GM18507 (cell line): ENCODE data around the gene AZU1.
"Not testable (repeated sequence)": the region's sequence is repeated elsewhere in the genome, so short reads cannot be mapped to it uniquely, and the experiment has no call there.

Experiments
- DNase-seq: peaks from one replicate; pipeline ENCODE4 v3.0.0; 2011; ENCODE audit warnings: low read depth; ENCODE audit not compliant: insufficient read length; ENCODE audit errors: extremely low spot score
- FAIRE-seq: peaks from 2 replicates; lab custom pipeline; 2011; peaks lifted over from hg19 to GRCh38; lab: Jason Lieb, UNC

Gene AZU1

DNA sequence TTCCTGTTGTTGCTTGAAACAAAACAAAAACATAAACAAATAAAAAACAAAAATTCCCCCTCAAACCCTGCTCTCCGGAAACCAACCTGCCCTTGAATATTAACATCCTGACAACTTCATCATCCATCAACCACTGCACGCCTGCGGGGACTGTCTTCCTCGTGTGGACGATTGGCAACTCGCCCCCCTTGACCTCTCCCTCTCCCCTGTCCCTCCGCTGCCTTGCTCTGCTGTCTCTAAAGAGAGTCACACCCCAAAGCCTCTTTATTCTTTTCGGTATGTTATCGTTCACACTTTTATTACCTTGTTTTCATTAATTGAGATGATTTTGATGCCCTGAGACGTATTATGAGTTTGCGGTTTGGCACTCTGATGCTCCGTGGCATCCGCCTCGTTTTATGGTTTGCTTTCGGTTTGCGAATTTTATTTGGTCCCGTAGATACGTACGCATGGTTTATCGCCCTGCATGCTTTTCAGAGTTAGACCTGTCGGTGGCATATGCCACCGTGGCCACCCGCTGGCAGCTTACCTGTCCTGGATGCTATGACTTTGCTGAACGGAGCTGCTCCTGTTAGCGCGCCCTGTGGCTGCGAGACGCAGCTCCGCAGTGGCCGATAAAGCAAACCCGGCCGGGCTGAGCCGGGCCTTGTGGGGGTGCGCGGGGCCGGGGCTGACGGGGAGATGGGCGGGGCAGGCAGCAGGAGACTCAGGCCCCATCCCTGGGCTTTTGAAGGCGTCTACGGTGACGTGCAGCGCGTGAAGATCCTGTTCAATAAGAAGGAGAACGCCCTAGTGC is 19.8 kb upstream of the AZU1 start:
- FAIRE-seq (no peak), DNase-seq (no peak)

- DNase-seq, result no peak
- FAIRE-seq, result no peak
These were observed 19.2 kb upstream of the AZU1 start for GRCh38 chr19:808423-808775.

GRCh38 chr19:810077-810855 is 17.4 kb upstream of the AZU1 start:
- DNase-seq, result no peak
- no peak for FAIRE-seq

- DNase-seq, result no peak
- no peak for FAIRE-seq
These were observed 16.7 kb upstream of the AZU1 start for GRCh38 chr19:810883-811489.

DNA sequence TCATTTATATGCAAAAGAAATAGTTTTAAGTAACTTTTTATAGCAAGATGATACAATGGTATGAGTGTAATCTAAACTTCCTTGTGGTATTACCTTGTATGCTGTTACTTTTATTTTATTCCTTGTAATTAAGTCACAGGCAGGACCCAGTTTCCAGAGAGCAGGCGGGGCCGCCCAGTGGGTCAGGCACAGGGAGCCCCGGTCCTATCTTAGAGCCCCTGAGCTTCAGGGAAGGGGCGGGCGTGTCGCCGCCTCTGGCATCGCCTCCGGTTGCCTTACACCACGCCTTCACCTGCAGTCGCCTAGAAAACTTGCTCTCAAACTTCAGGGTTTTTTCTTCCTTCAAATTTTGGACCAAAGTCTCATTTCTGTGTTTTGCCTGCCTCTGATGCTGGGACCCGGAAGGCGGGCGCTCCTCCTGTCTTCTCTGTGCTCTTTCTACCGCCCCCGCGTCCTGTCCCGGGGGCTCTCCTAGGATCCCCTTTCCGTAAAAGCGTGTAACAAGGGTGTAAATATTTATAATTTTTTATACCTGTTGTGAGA is 16.1 kb upstream of the AZU1 start:
- DNase-seq (no peak), FAIRE-seq (no peak)

- FAIRE-seq, result no peak
- DNase-seq, result no peak
These were observed 15.4 kb upstream of the AZU1 start for GRCh38 chr19:812049-812746.

DNA sequence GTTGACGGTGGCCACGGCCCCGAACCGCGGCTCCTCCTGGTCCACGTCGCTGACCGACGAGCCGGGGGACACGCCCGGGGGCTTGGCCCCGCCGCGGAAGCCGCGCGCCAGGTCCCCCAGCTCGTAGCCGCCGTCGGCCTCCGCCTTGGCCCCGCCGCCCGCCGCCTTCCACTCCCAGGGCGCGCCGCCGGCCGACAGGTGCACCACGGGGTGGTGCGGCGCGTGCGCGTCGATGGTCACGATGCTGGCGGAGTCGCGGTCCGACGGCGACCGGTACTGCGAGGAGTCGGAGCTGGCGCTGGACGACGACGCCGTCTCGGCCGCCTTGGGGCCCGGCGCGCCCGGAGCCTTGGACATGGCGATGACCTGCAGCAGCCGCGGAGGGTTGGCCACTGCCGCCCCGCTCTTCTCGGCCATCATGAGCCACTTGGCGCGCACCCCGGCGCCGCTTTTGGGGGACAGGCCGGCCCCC is 14.9 kb upstream of the AZU1 start:
- DNase-seq (no peak), FAIRE-seq (no peak)

GRCh38 chr19:813219-814151 is 14.2 kb upstream of the AZU1 start:
- FAIRE-seq, result no peak
- DNase-seq, result no peak

GRCh38 chr19:814152-815078 is 13.2 kb upstream of the AZU1 start:
- FAIRE-seq, result no peak
- no peak for DNase-seq

- DNase-seq (no peak), FAIRE-seq (no peak)
These were observed 12.4 kb upstream of the AZU1 start for GRCh38 chr19:815079-815774.

DNA sequence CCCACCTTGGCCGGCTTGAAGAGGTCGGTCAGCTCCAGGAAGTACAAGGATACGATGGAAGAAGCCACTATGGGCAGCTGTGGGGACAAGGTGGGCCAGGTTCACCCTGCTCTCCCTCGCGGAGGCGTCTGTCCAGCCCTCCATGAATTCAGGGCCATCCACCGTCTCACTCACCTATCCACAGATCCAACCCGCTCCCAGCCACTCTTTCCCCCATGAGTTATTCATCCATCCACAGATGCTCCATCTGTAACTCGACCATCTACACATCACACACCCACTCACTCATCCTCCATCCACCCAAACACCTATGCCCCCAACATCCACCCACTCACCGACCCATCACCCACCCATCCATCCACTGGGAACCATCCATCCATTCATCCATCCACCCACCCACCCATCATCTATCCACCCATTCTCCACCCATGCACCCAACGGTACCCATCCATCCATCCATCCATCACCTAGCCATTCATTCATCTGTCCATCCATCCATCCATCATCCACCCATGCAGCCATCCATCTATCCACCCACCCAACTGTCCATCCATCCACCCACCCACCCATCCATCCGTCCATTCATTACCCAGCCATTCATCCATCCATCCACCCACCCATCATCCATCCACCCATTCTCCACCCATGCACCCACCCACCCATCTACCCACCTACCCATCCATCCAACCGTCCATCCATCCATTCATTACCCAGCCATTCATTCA is 11.7 kb upstream of the AZU1 start:
- FAIRE-seq (no peak), DNase-seq (no peak)

DNA sequence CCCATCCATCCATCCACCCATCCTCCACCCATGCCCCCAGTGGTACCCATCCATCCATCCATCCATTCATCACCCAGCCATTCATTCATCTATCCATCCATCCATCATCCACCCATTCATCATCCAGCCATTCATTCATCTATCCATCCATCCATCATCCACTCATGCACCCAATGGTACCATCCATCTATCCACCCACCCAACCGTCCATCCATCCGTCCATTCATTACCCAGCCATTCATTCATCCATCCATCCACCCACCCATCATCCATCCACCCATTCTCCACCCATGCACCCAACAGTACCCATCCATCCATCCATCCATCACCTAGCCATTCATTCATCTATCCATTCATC is 11.2 kb upstream of the AZU1 start:
- no peak for DNase-seq
- no peak for FAIRE-seq

- not testable (repeated sequence) for FAIRE-seq, DNase-seq
These were observed 7.4 kb upstream of the AZU1 start for GRCh38 chr19:820212-820611.

DNA sequence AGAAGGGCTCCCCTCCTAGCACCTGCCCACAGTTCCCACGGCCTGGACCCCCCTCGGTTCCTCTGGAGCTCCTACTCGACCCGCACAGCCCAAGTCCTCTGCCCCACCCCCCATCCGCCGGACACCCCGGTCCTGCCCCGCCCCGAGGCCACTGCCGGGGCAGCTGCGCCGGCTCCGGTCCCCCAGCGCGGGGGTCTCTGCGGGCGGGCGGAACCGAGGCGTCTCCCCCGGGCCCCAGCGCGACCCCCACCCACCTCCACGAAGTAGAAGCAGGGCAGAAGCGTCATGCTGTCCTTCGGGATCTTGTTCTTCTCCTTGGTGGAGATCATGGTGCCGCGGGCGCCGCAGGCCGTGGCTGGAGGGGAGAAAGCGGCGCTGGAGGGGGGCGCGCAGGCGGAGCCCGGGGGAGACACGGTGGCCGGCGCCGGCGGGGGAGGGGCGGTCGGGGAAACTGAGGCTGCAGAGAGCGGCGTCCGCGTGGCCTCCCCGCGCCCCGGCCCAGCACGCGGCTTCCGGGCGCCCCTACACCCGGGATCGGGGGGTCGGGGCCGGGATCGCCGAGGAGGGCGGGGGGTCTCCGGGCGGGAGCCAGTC is 6.3 kb upstream of the AZU1 start:
- DNase-seq (no peak), FAIRE-seq (no peak)

- no peak for DNase-seq
- FAIRE-seq, result no peak
These were observed 5.7 kb upstream of the AZU1 start, which contains the start of gene PLPPR3 for GRCh38 chr19:821825-822503. PLPPR3 (minus strand) TSS chr19:821955; CDS start chr19:821559, 396 bp downstream.
